ENCODE data around the gene CHRNA5.

The CHRNA5 gene

GRCh38 chr15:78620527-78621421 is 55.5 kb downstream of the CHRNA5 start, which contains the start of gene CHRNA3:
CHRNA3 (minus strand) TSS chr15:78620996; CDS start chr15:78620794, 202 bp downstream.
- no peak for DNase-seq

GRCh38 chr15:78621810-78622402 is 56.6 kb downstream of the CHRNA5 start:
- no peak for DNase-seq

- DNase-seq: no peak
Measured at GRCh38 chr15:78623786-78624497, 58.6 kb downstream of the CHRNA5 start.

GRCh38 chr15:78624651-78625590 is 59.6 kb downstream of the CHRNA5 start:
- DNase-seq: no peak

- DNase-seq: peak; percentile 17
Measured at GRCh38 chr15:78625606-78626280, 60.4 kb downstream of the CHRNA5 start.

- no peak for DNase-seq
Measured at GRCh38 chr15:78626381-78626995, 61.2 kb downstream of the CHRNA5 start.

GRCh38 chr15:78627348-78627747 is 62.0 kb downstream of the CHRNA5 start:
- DNase-seq: no peak

- no peak for DNase-seq
Measured at GRCh38 chr15:78628227-78628626, 62.9 kb downstream of the CHRNA5 start.

- DNase-seq: no peak
Measured at GRCh38 chr15:78629031-78629715, 63.9 kb downstream of the CHRNA5 start.

- no peak for DNase-seq
Measured at GRCh38 chr15:78629716-78630065, 64.4 kb downstream of the CHRNA5 start.

GRCh38 chr15:78630886-78631633 is 65.7 kb downstream of the CHRNA5 start:
- no peak for DNase-seq

GRCh38 chr15:78633348-78633747 is 68.0 kb downstream of the CHRNA5 start:
- no peak for DNase-seq

GRCh38 chr15:78634210-78635145 is 69.2 kb downstream of the CHRNA5 start:
- DNase-seq: no peak

- no peak for DNase-seq
Measured at GRCh38 chr15:78635346-78635745, 70.0 kb downstream of the CHRNA5 start.

GRCh38 chr15:78636378-78636859 is 71.1 kb downstream of the CHRNA5 start:
- DNase-seq: no peak

GRCh38 chr15:78637776-78638435 is 72.6 kb downstream of the CHRNA5 start:
- DNase-seq: no peak

GRCh38 chr15:78638658-78639314 is 73.5 kb downstream of the CHRNA5 start:
- no peak for DNase-seq

All from NCI-H2029 (cell line).